Peyer's patch (tissue), 4 donors: ENCODE data around the gene RALGAPA1. TPM values are rescaled to one million over a fixed set of nuclear protein-coding genes. Genes with fewer than 3 reads are reported as not detected.

Source experiments
- DNase-seq, 3 donors: peaks; one replicate each; pipeline ENCODE4 v3.0.0-alpha.2; 2017 to 2019
- H3K27ac ChIP-seq, 4 donors: fragments of 200-600 bp; sonication (generic); one replicate each; pipeline ENCODE4 v1.5.1; 2016 to 2019
- H3K27me3 ChIP-seq, 2 donors: fragments of 200-600 bp; sonication (generic); one replicate each; pipeline ENCODE4 v1.5.1; 2019
- H3K36me3 ChIP-seq, 3 donors: fragments of 200-600 bp; sonication (generic); one replicate each; pipeline ENCODE4 v1.5.1; 2016 to 2019
- H3K4me1 ChIP-seq, 4 donors: fragments of 200-600 bp; sonication (generic); one replicate each; pipeline ENCODE4 v1.5.1; 2016 to 2019
- H3K4me3 ChIP-seq, 4 donors: fragments of 200-600 bp; sonication (generic); 1 replicate in 3 of 4; 2 replicates in 1 of 4; pipeline ENCODE4 v1.5.1; 2016 to 2019; ENCODE audit warnings: mild to moderate bottlenecking in 1 of 4
- H3K9me3 ChIP-seq, 4 donors: fragments of 200-600 bp; sonication (generic); one replicate each; pipeline ENCODE4 v1.5.1; 2016 to 2019; ENCODE audit warnings: mild to moderate bottlenecking in 1 of 4
- POLR2A ChIP-seq, 2 donors: fragments of 450-650 bp; IDR thresholded peaks; one replicate each; pipeline ENCODE4 v1.5.1; 2017; ENCODE audit warnings: antibody characterized with exemption in 2 of 2, mild to moderate bottlenecking in 2 of 2, moderate library complexity in 2 of 2
- total RNA-seq, 4 donors: library from RNA; depleted of rRNA; stranded (reverse); fragments of >200 nt; gene quantifications; one replicate each; pipeline ENCODE4 v1.1.0, GENCODE V29; 2016
- TF ChIP-seq, protein P1 (sequence below), 6 experiments: fragments of 450-650 bp in 4 of 6; fragments of 200-600 bp in 2 of 6; sonication (generic) in 1 of 6; IDR thresholded peaks; one replicate each; pipeline ENCODE4 v1.5.1; 2017 to 2019; ENCODE audit warnings: antibody characterized with exemption in 6 of 6, mild to moderate bottlenecking in 3 of 6, moderate library complexity in 1 of 6

RALGAPA1 gene
- total RNA-seq, 4 donors from 2014 or later: 61.8 to 163 (median 89.4) TPM

DNA sequence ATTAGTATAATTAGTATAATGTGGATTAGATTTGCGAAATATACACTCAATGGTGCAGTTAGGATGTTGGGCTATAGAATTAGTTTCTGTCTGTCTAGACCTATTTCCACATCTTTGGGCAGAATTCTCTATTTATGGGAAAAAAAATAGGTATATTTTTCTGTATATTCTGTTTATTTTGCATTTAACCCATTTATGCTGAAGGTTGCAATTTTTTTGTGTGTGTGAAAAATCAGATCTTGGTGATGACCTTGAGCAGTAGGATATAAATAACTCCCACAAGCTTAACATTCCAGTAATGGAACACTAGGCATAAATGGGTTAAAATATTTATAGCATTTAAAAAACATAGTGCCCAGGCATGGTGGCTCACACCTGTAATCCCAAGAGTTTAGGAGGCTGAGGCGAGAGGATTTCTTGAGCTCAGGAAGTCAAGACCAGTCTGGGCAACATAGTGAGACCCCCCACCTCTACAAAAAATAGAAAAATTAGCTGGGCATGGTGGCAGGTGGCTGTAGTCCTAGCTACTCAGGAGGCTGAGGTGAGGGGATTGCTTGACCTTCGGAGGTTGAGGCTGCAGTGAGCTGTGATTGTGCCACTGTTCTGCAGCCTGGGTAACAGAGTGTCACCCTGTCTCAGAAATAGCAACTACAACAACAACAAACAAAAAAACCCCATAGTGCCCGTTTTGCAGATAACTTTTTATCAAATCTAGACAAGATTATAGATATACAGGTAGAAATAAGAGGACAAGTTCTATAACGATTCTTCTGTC, 26.3 kb upstream of the RALGAPA1 start:
- H3K27me3 ChIP-seq: no peaks in the 10 kb centered on the region
- H3K4me3 ChIP-seq: no peak overlapping the region
- no peak for TF ChIP-seq POLR2A (IDR thresholded peaks at IDR 0.05)
- TF ChIP-seq, protein P1, sequence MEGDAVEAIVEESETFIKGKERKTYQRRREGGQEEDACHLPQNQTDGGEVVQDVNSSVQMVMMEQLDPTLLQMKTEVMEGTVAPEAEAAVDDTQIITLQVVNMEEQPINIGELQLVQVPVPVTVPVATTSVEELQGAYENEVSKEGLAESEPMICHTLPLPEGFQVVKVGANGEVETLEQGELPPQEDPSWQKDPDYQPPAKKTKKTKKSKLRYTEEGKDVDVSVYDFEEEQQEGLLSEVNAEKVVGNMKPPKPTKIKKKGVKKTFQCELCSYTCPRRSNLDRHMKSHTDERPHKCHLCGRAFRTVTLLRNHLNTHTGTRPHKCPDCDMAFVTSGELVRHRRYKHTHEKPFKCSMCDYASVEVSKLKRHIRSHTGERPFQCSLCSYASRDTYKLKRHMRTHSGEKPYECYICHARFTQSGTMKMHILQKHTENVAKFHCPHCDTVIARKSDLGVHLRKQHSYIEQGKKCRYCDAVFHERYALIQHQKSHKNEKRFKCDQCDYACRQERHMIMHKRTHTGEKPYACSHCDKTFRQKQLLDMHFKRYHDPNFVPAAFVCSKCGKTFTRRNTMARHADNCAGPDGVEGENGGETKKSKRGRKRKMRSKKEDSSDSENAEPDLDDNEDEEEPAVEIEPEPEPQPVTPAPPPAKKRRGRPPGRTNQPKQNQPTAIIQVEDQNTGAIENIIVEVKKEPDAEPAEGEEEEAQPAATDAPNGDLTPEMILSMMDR (IDR thresholded peaks at IDR 0.05): no peak
- no peak for DNase-seq
- H3K36me3 ChIP-seq: peaks cover 0 to 27% (median 0%) of the 10 kb centered on the region in 3 donors
- H3K9me3 ChIP-seq: peaks cover 0 to 2% (median 0%) of the 10 kb centered on the region in 4 donors
- H3K27ac ChIP-seq: no peak overlapping the region
- H3K4me1 ChIP-seq: no peaks in the 10 kb centered on the region

DNA sequence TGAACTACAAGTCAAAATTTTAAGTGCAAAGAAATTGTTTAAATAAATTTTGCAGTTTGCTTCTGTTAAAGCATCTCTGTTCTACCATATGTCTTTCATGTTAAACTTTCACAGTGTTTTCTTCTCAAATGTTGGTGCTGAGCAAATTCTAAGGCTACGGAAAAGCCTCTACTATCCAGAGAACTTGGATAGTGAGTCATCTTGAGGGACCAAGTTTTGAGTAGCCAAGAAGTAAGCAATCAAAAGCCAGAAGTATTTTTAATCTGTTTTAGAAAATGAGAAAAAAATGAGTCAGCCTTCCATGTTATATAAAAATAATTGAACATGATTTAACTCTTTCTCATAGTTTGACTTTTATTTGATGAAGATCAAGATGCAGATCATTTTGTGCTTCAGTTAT, 20.4 kb upstream of the RALGAPA1 start:
- H3K27ac ChIP-seq: no peak overlapping the region
- peaks cover 0 to 6% (median 0%) of the 10 kb centered on the region in 4 donors for H3K4me1 ChIP-seq
- no peaks in the 10 kb centered on the region for H3K27me3 ChIP-seq
- no peak overlapping the region for H3K4me3 ChIP-seq
- no peak for DNase-seq
- TF ChIP-seq POLR2A (IDR thresholded peaks at IDR 0.05): no peak
- TF ChIP-seq, protein P1 (IDR thresholded peaks at IDR 0.05): no peak
- H3K9me3 ChIP-seq: no peaks in the 10 kb centered on the region
- peaks cover 0 to 5% (median 0%) of the 10 kb centered on the region in 3 donors for H3K36me3 ChIP-seq

DNA sequence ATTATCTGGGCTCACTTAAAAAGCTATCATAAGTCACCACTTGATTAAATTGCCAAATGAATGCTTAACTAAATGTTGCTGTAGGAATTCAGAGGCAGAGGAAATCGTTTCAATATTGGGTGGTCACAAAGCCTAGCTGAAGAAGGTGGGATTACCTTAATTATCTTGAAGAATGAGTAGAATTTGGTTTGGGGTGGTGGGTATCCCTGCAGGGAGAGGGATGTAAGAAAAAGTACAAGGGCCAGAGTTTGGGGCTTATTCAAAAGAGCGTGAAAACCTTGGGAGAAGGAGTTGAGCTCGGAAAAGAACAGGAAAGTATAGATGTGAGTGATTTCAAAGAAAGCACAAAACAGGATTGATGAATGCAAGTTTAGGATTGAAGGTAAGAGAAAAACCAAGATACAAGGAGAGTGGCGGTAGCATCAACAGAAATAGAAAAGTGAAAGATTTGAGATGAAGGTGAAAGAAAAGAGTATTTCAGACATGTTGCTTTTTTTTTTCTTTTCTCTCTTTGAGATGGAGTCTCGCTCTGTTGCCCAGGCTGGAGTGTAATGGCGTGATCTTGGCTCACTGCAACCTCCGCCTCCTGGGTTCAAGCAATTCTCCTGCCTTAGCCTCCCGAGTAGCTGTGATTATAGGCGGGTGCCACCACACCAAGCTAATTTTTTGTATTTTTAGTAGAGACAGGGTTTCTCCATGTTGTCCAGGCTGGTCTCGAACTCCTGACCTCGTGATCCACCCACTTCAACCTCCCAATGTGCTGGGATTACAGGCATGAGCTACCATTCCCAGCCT, 18.8 kb upstream of the RALGAPA1 start:
- no peak overlapping the region for H3K4me3 ChIP-seq
- no peak overlapping the region for H3K27ac ChIP-seq

DNA sequence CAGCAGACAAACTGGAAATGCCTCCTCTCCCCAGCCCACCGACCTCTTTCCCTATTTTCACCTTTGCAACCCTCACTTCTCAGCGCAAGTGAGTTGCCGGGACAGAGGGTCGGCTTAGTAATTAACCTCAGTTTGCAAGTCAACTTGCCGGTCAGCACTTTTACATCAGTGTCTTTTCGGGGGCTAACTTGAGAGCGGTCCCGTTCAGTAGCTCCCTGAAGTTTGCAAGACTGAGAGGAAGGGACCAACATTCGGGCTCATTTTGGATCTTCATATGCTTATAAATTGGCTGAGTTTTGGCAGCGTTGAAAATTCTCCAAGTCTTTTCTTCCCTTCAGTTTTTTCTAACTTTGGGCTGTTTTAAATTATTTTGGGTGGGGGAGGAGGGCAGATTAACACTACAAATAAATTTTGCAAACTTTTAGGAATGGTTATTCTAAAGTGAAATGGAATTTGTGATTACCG, 17.9 kb upstream of the RALGAPA1 start:
- DNase-seq: no peak
- Histone ChIP-seq H3K4me3 (peak overlapping the region; percentile 60 to 100 (median 76)), H3K36me3 (no peaks in the 10 kb centered on the region), H3K27ac (peak overlapping the region; percentile 89 to 99 (median 92)), H3K27me3 (no peaks in the 10 kb centered on the region), H3K4me1 (peaks cover 0 to 6% (median 0%) of the 10 kb centered on the region in 4 donors), H3K9me3 (no peaks in the 10 kb centered on the region)
- no peak for TF ChIP-seq POLR2A (IDR thresholded peaks at IDR 0.05)
- TF ChIP-seq, protein P1 (IDR thresholded peaks at IDR 0.05): no peak

More for the DNA sequence above, 18.8 kb upstream of the RALGAPA1 start:
- no peaks in the 10 kb centered on the region for H3K9me3 ChIP-seq
- no peak for TF ChIP-seq POLR2A (IDR thresholded peaks at IDR 0.05)
- TF ChIP-seq, protein P1 (IDR thresholded peaks at IDR 0.05): no peak
- H3K27me3 ChIP-seq: no peaks in the 10 kb centered on the region
- peaks cover 0 to 6% (median 0%) of the 10 kb centered on the region in 4 donors for H3K4me1 ChIP-seq
- no peak for DNase-seq
- H3K36me3 ChIP-seq: peaks cover 0 to 2% (median 0%) of the 10 kb centered on the region in 3 donors

DNA sequence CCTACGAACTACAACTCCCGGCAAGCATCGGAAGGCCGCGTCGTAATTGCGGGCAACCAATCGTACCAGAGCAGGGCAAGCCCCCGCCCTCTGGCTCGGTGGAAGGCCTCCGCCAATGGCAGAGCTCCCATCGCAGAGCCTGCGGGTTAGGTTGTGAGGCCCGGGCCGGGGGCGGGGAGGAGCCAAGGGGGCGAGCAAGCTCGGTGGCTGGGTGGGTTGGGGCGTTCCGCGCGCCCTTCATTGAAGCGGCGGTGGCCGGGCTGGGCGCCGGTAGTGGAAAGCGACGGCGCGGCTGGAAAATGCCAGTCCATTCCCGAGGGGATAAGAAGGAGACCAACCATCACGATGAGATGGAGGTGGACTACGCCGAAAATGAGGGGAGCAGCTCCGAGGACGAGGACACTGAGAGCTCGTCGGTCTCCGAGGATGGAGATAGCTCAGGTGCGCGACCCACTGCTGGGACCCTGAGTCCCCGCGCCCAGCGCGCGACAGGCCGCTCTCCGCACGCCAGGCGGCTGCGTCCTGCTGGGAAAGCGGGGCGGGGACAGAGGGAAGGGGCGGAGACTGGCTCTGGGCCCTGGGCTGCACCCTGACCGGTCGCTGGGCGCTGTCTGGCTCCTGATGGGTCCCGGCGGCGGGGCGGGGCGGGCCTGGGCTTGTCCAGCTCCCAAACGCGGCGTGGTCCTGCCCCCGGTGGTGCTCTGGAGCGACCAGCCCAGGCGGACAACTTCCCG, 17.3 kb upstream of the RALGAPA1 start, which contains the start of gene BRMS1L:
Gene BRMS1L, plus strand, starts transcription at position 121 of the 734 bp plus-strand sequence. Its CDS starts 179 bp downstream, at position 300.
- peak; percentile 96 to 99 (median 97) for DNase-seq
- H3K9me3 ChIP-seq: no peaks in the 10 kb centered on the region

More for the DNA sequence above, 17.3 kb upstream of the RALGAPA1 start, which contains the start of gene BRMS1L:
- peak within 1 kb of the TSS; percentile 89 to 99 (median 92) for H3K27ac ChIP-seq
- H3K36me3 ChIP-seq: no peaks in the 10 kb centered on the region
- peaks cover 0 to 6% (median 0%) of the 10 kb centered on the region in 4 donors for H3K4me1 ChIP-seq
- H3K4me3 ChIP-seq: peak within 1 kb of the TSS; percentile 60 to 100 (median 76)
- no peaks in the 10 kb centered on the region for H3K27me3 ChIP-seq
- TF ChIP-seq POLR2A (IDR thresholded peaks at IDR 0.05): peak; percentile 74 to 77
- TF ChIP-seq, protein P1 (IDR thresholded peaks at IDR 0.05): peak in 2 of 6 experiments; percentile 11 to 27
